ENCODE data around the gene IL32.

DNA sequence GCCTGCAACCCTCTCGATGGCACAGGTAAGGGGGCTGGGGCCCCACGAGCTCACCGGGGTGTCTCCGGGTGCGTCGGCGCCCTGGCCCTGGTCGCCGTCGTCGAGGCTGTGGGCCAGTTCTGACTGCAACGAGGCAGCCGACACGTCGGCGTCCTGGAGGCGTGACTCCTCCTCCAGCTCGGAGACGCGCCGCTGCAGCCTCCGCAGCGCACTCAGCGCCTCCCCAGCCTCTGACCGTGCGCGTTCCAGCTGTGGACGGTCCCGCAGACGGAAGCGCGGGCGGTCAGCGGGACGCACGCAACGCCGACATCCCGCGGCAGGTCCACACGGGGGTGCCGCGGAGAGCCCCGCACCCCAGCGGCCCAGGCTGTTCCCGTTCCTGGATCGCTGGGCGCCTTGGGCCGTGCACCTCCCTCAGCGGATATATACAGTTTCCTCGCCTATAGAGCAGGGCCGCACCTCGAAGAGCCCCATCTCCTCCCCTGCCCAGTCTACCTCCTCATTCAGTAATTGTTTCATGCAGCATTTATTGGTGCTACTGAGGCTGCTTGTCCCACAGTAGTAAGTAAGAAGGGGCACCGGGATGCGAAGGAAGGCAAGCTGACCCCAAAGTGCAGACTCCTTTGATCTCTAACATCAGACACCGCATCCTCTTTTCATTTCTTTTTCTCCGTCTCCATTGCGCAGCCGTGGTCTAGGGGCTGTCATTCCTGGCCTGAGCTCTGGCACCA lies 35.8 kb upstream of the IL32 start:
- TF ChIP-seq POLR2A (IDR thresholded peaks at IDR 0.05), result no peak
- TF ChIP-seq, protein P1, sequence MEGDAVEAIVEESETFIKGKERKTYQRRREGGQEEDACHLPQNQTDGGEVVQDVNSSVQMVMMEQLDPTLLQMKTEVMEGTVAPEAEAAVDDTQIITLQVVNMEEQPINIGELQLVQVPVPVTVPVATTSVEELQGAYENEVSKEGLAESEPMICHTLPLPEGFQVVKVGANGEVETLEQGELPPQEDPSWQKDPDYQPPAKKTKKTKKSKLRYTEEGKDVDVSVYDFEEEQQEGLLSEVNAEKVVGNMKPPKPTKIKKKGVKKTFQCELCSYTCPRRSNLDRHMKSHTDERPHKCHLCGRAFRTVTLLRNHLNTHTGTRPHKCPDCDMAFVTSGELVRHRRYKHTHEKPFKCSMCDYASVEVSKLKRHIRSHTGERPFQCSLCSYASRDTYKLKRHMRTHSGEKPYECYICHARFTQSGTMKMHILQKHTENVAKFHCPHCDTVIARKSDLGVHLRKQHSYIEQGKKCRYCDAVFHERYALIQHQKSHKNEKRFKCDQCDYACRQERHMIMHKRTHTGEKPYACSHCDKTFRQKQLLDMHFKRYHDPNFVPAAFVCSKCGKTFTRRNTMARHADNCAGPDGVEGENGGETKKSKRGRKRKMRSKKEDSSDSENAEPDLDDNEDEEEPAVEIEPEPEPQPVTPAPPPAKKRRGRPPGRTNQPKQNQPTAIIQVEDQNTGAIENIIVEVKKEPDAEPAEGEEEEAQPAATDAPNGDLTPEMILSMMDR (IDR thresholded peaks at IDR 0.05), result no peak
